Natural killer cell treated with Interleukin-12 subunit alpha and Interleukin-12 subunit beta and Interleukin-15 and Interleukin-18, amount 100 ng/mL, for 72 hours (primary cell): Measurements from ENCODE around the gene BCCIP. TPM values are rescaled to one million over a fixed set of nuclear protein-coding genes. Genes with fewer than 3 reads are reported as not detected.
A peak's percentile ranks its signal among the peaks of the same experiment; 100 is the strongest.

ENCODE experiments used
- ATAC-seq, 2 donors: fragments of 150-1000 bp; cut with Tn5 transposase in 1 of 2; sonication (Bioruptor Pico), chemical (Tn5 transposase) in 1 of 2; 2 replicates each; pipeline ENCODE4 v1.10.0; 2021
- DNase-seq: peaks from one replicate; pipeline ENCODE4 v3.0.0; 2022; ENCODE audit warnings: low spot score
- H3K27ac Mint-ChIP-seq, 2 donors: 1 replicate in 1 of 2; 2 replicates in 1 of 2; pipeline ENCODE4 v1.8.0; 2022; ENCODE audit warnings: mixed read lengths in 2 of 2, mild to moderate bottlenecking in 1 of 2, moderate library complexity in 1 of 2
- H3K27me3 Mint-ChIP-seq, 2 donors: 1 replicate in 1 of 2; 2 replicates in 1 of 2; pipeline ENCODE4 v1.8.0; 2022; ENCODE audit warnings: mixed read lengths in 2 of 2
- H3K36me3 Mint-ChIP-seq: one replicate; pipeline ENCODE4 v1.8.0; 2022; ENCODE audit warnings: mixed read lengths
- H3K4me1 Mint-ChIP-seq, 2 donors: 1 replicate in 1 of 2; 2 replicates in 1 of 2; pipeline ENCODE4 v1.8.0; 2022; ENCODE audit warnings: low read depth in 2 of 2, mixed read lengths in 2 of 2, mild to moderate bottlenecking in 1 of 2
- H3K4me3 Mint-ChIP-seq: one replicate; pipeline ENCODE4 v1.8.0; 2022; ENCODE audit warnings: mixed read lengths
- H3K9me3 Mint-ChIP-seq: 2 replicates; pipeline ENCODE4 v1.8.0; 2022; ENCODE audit warnings: mixed read lengths
- total RNA-seq, 2 donors: library from RNA; stranded (reverse); gene quantifications; one replicate each; pipeline ENCODE4 v1.2.3, GENCODE V29; 2022

BCCIP gene
- total RNA-seq, 2 donors from 2014 or later: 68.5 to 83.3 TPM

DNA sequence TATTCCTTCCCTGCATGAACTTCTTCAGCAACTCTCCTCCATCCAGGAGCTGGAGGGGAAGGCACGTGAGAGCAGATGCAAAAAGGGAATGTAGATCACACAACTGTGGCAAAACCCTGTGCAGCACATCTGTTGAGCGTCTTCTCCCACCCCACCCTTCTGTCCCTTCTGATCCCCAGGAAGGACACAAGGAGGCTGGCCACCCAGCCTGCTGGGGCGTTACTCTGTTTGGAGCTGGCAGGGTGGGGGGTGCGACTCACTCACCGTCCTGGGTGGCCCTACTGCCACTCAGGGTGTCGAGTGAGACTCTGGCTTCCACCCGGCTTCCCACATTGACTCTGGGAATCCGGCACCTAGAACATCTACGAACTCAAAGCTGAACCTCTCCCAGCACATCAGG is 37.6 kb upstream of the BCCIP start:
- DNase-seq (no peak), ATAC-seq (no peak)
- Mint-ChIP-seq H3K27ac (no peak overlapping the region), H3K9me3 (no peaks in the 10 kb centered on the region), H3K4me3 (no peak overlapping the region), H3K4me1 (peaks cover 5 to 10% of the 10 kb centered on the region in 2 donors), H3K36me3 (no peaks in the 10 kb centered on the region), H3K27me3 (no peaks in the 10 kb centered on the region)

DNA sequence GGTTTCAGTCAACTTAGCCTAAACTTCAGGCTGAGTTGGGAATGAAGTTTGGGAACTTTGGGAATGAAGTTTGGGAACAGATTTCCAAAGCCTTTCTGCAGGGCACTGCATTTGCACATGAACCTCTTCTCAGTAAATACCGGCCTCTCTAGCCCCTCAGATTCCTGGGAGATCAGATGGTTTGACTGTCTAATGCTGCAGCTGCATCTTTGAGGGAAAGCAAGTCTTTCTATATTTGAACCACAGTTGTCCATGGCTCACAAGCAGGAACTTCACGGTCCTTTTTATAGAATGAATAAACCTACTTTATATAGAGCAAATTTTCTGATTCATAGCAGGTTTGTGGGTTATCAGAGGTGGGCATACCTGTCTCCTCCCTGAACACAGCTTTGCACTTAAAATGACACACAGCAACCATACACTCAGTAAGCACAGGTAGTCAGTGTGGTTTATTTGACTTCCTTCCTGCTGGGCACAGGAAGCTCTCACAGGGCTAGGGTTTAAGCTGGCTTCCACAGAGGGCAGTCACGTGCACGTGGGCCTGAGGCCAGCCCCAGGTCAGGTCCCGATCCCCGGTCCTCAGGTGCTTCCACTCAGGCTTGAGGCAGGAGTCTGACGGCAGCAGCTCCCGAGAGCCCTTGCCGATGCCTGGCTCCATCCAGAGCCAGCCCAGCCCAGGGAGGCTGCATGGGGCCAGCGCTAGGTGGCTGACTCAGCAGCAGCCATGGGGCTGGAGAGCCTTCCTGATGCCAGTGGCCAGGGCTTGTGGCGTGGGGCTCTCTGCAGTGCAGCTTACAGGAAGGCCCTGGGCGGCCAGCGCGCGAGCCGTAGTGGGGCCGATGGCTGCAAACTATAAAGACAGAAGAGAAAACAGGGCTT is 35.0 kb upstream of the BCCIP start:
- Mint-ChIP-seq H3K9me3 (no peaks in the 10 kb centered on the region), H3K27me3 (no peaks in the 10 kb centered on the region), H3K4me3 (no peak overlapping the region), H3K36me3 (no peaks in the 10 kb centered on the region), H3K4me1 (peaks cover 13 to 22% of the 10 kb centered on the region in 2 donors), H3K27ac (peak overlapping the region in 1 of 2 donors; percentile 43)
- ATAC-seq (peak; percentile 20 to 46), DNase-seq (no peak)

DNA sequence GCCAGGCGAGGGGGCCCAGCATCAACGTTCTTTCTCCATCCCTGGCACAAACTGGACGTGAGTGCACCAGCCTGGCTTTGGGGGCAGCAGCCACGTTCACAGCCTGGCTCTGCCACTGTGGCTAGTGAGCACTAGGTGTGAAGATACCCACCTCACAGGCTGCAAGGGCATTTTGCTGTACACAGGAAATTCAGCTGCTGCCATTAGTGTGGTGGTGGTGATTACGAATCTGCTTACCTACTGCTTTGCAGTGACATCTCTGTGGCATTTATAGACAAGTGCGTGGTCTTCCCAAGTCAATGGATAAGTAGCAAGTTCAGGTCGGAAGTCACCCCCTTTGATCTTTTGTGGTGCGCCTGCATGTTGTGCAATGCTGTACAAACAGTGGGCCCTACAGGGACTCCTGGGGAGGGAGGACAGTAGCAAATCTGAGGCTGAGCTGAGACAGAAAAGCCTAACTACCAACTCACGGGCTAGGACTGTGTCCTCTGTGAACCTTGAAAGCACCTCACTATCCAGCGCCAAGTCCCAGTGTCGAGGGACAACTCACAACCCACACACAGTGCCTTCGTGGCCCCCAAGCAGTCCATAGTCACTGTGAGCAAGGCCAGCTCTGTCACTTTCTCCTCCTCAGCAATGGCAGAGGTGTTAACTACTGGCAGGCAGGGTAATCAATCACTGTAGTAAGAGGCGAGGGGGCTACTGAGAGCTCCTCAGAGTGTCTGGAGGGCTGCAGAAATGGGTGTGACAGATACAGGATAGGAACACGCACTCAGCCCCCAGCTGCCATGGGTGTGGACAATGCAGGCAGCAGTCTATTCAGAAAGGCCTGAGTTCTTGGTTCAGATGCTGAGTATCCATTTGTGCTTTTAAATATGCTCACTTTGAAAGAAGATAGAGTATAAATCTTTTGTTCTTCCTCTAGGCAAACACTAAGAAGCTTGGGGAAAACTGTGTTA is 30.7 kb upstream of the BCCIP start:
- H3K36me3 Mint-ChIP-seq: peaks cover 6% of the 10 kb centered on the region
- peaks cover 13 to 21% of the 10 kb centered on the region in 2 donors for H3K4me1 Mint-ChIP-seq
- H3K9me3 Mint-ChIP-seq: no peaks in the 10 kb centered on the region
- no peaks in the 10 kb centered on the region for H3K27me3 Mint-ChIP-seq
- no peak for DNase-seq
- peak overlapping the region in 1 of 2 donors; percentile 76 for H3K27ac Mint-ChIP-seq
- peak; percentile 41 to 48 for ATAC-seq
- no peak overlapping the region for H3K4me3 Mint-ChIP-seq

DNA sequence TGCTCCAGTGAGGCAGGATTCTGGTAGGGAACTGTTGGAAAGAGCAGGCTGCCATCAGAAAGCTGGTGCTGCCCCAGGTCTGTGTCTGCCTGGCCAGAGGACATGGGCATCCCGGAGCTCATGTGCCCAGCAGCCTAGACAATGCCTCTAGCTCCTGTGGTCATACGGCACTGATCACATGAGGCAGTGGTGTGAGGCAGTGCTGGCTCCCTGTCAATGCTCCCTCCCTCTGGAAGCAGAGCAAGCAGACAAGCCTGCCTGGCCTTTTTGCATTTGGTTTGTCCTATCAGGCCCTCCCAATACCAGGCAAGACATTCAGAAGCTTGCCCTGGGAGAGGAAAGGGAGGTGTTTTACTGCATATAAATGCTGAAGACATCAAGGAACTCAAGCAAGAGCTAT is 28.2 kb upstream of the BCCIP start:
- Mint-ChIP-seq H3K27ac (no peak overlapping the region), H3K4me1 (peaks cover 8 to 14% of the 10 kb centered on the region in 2 donors), H3K9me3 (no peaks in the 10 kb centered on the region), H3K36me3 (peaks cover 6% of the 10 kb centered on the region), H3K27me3 (no peaks in the 10 kb centered on the region), H3K4me3 (no peak overlapping the region)
- ATAC-seq: no peak
- no peak for DNase-seq

DNA sequence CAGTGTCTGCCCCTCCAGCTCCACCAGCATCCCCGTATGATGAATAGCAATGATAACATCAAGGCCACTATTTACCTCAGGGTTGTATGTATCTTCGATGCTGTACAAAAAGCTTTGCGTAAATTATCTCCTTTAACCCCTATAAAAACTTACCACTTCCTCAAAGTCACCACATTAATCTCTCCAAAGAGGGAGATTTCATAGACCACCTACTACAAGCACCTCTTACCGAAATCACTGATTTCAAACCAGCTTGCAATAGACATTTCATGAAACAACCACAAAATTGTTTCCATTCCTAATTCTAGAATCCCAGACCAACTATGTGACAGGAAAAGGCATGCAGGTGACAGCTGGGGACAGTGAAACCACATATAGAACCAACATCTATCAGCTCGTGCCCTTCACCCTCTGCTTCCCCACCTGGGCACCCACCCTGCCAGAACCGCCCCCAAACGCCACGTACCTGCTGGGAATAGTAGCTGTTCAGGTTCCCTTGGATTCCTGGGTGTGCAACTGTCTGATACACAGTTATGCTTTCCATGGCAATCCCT is 27.6 kb upstream of the BCCIP start:
- Mint-ChIP-seq H3K27me3 (no peaks in the 10 kb centered on the region), H3K27ac (no peak overlapping the region), H3K4me1 (peaks cover 8 to 14% of the 10 kb centered on the region in 2 donors), H3K9me3 (no peaks in the 10 kb centered on the region), H3K36me3 (peaks cover 6% of the 10 kb centered on the region), H3K4me3 (no peak overlapping the region)
- DNase-seq (no peak), ATAC-seq (no peak)

DNA sequence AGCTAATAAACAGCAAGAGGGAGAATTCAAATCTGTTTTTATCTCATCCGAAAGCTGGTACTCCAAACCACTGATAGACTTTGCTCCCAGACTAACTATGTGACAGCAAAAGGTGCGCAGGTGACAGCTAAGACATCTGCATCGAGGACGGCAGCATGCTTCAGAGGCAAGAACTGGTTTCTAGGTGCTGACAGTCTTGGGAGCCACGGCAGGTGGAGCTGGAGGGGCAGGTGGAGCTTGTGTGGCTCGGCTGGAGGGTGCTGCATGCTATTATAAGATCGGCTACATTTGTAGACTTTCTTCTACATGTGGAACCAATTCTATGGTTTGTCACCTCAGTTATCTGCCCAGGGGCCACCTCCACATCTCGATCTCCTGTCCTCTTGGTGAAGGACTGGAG is 25.9 kb upstream of the BCCIP start:
- no peaks in the 10 kb centered on the region for H3K9me3 Mint-ChIP-seq
- no peak overlapping the region for H3K27ac Mint-ChIP-seq
- no peak overlapping the region for H3K4me3 Mint-ChIP-seq
- H3K36me3 Mint-ChIP-seq: peaks cover 6% of the 10 kb centered on the region
- H3K4me1 Mint-ChIP-seq: peaks cover 5 to 7% of the 10 kb centered on the region in 2 donors
- ATAC-seq (no peak), DNase-seq (no peak)
- no peaks in the 10 kb centered on the region for H3K27me3 Mint-ChIP-seq

DNA sequence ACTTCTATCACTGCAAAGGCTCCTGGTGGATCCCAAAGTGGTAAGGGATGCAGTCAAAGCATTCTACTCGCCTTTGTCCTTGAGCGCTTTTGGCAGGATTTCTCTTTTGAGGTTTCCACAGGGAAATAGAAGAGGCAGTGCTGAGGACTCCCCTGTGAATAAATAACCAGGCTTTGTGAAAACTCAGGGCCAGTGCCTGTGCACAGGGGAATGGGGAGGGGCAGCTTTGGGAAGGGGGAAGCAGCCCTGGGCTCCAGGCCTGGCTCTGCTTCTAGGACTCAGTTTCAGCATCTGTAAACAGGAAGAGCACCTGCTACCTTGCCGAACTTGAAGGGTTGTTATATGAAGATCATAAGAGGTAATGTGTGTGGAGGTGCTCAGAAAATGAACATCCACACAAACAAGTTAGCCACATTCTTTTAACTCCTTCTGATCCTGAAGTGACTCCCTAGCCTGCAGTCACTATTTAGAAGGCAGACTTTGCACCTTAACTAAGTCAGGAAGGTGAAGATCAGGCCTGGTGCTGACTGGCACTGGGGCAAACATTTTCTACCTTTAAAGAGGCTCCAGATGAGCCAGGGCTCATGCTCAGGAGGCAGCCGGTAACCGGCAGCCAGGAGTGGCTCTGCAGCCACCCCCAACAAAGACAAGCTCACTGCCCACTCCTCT is 25.2 kb upstream of the BCCIP start:
- Mint-ChIP-seq H3K4me1 (peaks cover 0 to 2% of the 10 kb centered on the region in 2 donors), H3K27ac (no peak overlapping the region)

DNA sequence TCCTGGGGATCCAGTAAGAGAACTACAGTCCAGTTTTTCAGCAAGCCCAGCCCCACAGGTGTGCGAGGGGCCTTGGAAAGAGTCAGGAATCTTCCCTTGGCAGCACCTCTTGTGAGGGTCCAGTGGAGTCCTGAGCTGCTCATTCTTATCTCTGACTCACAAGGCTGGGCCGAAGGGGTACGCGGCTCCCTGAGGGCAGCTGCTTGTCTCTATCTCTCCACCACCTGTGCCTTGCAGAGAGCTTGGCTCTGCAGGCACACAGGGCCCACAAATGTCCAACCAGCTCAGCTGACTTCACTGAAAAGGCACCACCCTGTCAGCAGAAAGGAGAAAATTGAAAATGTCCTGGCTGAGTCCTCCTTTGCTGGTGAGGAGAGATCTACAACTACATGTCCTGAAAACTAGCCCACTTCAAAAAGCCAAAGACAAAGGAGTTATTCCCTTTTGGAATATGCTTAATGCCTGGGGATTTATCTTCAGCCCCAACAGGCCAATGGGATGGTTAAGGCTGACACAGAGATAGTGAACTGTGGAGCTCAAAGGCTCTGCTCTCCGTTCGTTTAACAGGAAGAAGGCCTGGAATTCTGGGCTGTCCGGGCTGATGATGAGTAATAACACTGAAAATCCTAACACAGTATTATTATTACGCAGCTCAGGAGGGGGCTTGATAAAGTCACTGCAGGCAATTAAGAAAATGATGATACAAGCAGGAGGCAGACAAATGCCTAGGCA is 23.7 kb upstream of the BCCIP start:
- H3K27ac Mint-ChIP-seq: no peak overlapping the region
- H3K4me3 Mint-ChIP-seq: no peak overlapping the region
- H3K4me1 Mint-ChIP-seq: no peaks in the 10 kb centered on the region
- no peaks in the 10 kb centered on the region for H3K27me3 Mint-ChIP-seq
- no peak for DNase-seq
- ATAC-seq: no peak
- H3K9me3 Mint-ChIP-seq: no peaks in the 10 kb centered on the region
- no peaks in the 10 kb centered on the region for H3K36me3 Mint-ChIP-seq

More for the DNA sequence above, 25.2 kb upstream of the BCCIP start:
- Mint-ChIP-seq H3K36me3 (peaks cover 6% of the 10 kb centered on the region), H3K27me3 (no peaks in the 10 kb centered on the region), H3K9me3 (no peaks in the 10 kb centered on the region), H3K4me3 (no peak overlapping the region)
- DNase-seq: no peak
- no peak for ATAC-seq

DNA sequence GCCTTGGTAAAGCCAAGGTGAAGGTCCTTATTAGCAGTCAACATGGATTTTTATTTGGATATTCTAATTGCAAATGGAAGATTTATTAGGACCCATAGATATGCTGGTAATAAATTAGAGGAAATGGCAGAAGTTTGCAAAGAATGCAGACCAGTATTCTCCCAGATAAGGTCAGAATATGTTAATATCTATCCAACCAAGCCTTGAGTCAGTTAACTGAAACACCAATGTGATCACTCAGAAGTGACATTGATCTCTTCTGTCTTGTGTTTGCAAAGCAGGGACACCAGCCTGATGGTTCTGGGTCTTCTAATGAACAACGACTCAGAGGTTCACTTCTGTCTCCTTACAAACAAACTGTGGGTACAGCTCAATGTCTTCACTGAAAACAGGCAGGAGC is 21.8 kb upstream of the BCCIP start:
- no peaks in the 10 kb centered on the region for H3K36me3 Mint-ChIP-seq
- DNase-seq (no peak), ATAC-seq (no peak)
- H3K27ac Mint-ChIP-seq: no peak overlapping the region
- H3K4me3 Mint-ChIP-seq: no peak overlapping the region
- no peaks in the 10 kb centered on the region for H3K9me3 Mint-ChIP-seq
- no peaks in the 10 kb centered on the region for H3K4me1 Mint-ChIP-seq
- no peaks in the 10 kb centered on the region for H3K27me3 Mint-ChIP-seq

GRCh38 chr10:125802131-125802530 is 21.2 kb upstream of the BCCIP start:
- Mint-ChIP-seq H3K4me1 (peaks cover 0 to under 1% of the 10 kb centered on the region in 2 donors), H3K27me3 (no peaks in the 10 kb centered on the region), H3K27ac (no peak overlapping the region), H3K4me3 (no peak overlapping the region), H3K36me3 (peaks cover 1% of the 10 kb centered on the region), H3K9me3 (no peaks in the 10 kb centered on the region)
- DNase-seq (no peak), ATAC-seq (no peak)

DNA sequence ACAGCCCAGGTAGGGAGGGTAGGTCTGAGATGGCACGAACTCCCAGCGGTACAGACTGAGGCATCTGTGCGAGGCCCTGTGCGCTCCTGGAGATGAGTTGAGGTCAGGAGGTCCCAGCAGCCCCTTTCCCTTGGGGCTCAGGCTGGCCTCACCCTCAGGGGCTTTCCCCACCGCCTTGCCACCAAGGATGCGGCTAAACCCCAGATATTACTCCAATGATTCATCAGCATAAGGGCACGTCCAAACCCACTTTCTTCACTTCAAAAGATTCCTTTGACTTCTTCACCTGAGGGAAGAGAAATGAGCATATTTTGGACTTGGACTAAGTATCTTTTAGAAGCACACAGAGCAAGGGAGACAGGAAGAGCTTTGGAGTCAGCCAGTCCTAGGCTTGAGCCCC is 20.6 kb upstream of the BCCIP start:
- Mint-ChIP-seq H3K4me3 (no peak overlapping the region), H3K27ac (no peak overlapping the region)

DNA sequence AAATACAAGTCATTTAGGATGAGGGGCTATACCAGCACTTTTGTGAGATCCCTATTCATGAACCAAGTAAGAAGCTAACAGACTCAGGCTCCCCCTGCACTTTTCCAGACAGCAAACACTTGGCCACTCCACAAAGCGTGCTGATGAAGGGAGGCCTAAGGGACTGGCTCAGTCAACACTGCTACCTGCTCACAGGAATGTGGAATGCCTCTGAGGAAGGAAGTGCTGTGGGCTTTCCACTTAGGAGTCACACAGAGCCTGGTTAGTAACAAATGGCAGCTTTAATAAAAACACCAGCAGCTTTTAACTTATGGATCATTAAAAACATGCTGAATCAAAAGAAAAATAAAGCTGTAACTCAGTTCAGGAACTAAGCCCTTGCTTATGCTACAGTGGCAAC is 15.3 kb upstream of the BCCIP start:
- Mint-ChIP-seq H3K4me1 (peaks cover 6 to 16% of the 10 kb centered on the region in 2 donors), H3K4me3 (no peak overlapping the region), H3K27me3 (no peaks in the 10 kb centered on the region), H3K9me3 (no peaks in the 10 kb centered on the region), H3K36me3 (peaks cover 5% of the 10 kb centered on the region), H3K27ac (peak overlapping the region in 1 of 2 donors; percentile 30)
- DNase-seq (no peak), ATAC-seq (no peak)

More for the DNA sequence above, 20.6 kb upstream of the BCCIP start:
- Mint-ChIP-seq H3K9me3 (no peaks in the 10 kb centered on the region), H3K4me1 (peaks cover 4 to 6% of the 10 kb centered on the region in 2 donors), H3K36me3 (peaks cover 5% of the 10 kb centered on the region), H3K27me3 (no peaks in the 10 kb centered on the region)
- DNase-seq (no peak), ATAC-seq (no peak)

DNA sequence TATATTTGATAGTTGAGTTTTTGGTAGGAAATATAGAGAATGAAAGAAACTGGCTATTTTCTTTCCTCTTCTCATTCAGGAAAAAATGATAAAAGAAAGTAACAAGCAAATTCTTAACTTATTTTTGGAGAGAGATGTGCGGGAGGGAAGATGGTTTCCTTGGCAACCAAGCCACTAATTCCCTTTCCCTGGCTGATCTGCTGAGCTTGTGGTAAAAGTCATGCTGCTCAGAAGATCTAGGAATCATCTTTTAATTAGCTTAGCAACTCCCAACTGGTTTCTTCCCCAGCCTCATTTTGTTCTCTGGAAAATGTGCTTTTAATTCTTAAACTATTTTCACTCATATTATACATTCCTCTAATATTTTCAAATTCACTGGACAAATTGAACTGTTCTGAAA is 12.1 kb upstream of the BCCIP start:
- H3K27me3 Mint-ChIP-seq: no peaks in the 10 kb centered on the region
- peaks cover 17% of the 10 kb centered on the region for H3K36me3 Mint-ChIP-seq
- ATAC-seq (no peak), DNase-seq (no peak)
- H3K4me1 Mint-ChIP-seq: peaks cover 6 to 16% of the 10 kb centered on the region in 2 donors
- H3K4me3 Mint-ChIP-seq: no peak overlapping the region
- no peak overlapping the region for H3K27ac Mint-ChIP-seq
- no peaks in the 10 kb centered on the region for H3K9me3 Mint-ChIP-seq
